ENCODE data around the gene CCDC88C.

- TF ChIP-seq, protein P1, sequence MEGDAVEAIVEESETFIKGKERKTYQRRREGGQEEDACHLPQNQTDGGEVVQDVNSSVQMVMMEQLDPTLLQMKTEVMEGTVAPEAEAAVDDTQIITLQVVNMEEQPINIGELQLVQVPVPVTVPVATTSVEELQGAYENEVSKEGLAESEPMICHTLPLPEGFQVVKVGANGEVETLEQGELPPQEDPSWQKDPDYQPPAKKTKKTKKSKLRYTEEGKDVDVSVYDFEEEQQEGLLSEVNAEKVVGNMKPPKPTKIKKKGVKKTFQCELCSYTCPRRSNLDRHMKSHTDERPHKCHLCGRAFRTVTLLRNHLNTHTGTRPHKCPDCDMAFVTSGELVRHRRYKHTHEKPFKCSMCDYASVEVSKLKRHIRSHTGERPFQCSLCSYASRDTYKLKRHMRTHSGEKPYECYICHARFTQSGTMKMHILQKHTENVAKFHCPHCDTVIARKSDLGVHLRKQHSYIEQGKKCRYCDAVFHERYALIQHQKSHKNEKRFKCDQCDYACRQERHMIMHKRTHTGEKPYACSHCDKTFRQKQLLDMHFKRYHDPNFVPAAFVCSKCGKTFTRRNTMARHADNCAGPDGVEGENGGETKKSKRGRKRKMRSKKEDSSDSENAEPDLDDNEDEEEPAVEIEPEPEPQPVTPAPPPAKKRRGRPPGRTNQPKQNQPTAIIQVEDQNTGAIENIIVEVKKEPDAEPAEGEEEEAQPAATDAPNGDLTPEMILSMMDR (IDR thresholded peaks at IDR 0.05; ENCODE audit: insufficient read depth, low read depth, low read length) = no peak
- TF ChIP-seq EZH2 (IDR thresholded peaks at IDR 0.05; ENCODE audit: insufficient read depth, low read length) = no peak
Measured at GRCh38 chr14:91342206-91342760, 75.3 kb downstream of the CCDC88C start.
